Measurements from ENCODE around the gene SCAMP4.

Gene SCAMP4, protein sequence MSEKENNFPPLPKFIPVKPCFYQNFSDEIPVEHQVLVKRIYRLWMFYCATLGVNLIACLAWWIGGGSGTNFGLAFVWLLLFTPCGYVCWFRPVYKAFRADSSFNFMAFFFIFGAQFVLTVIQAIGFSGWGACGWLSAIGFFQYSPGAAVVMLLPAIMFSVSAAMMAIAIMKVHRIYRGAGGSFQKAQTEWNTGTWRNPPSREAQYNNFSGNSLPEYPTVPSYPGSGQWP

GRCh38 chr19:1905110-1905862 lies at the start of gene SCAMP4, which contains the start of gene ADAT3:
Gene SCAMP4, plus strand, starts transcription at chr19:1905399. Its CDS starts 9,621 bp downstream, at chr19:1915020.
Gene ADAT3, plus strand, starts transcription at chr19:1905399. Its CDS starts 6,649 bp downstream, at chr19:1912048.
- DNase-seq: peak; percentile 99

DNA sequence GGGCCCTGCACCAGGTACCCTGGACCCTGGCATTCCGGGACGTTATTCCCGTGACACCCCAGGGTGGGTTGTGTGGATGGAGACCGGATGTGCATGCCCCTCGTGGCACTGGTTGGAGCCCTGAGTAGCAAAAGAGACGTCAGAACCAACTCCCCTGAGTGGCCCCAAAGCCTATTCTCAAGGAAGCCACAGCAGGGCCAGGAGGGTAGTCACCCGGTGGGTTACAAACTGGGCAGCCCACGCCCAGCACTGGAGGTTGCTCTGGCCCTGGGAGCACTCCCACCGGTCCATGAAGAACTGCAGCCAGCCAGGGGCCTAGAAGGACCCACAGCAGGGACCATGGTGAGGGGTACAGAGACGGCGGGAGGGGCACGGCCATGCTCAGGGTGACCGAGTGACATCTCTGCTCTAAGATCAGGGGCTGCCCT lies 49.4 kb upstream of the SCAMP4 start:
- peak; percentile 39 for DNase-seq

- no peak for DNase-seq
These were observed 48.9 kb upstream of the SCAMP4 start for GRCh38 chr19:1856345-1856697.

GRCh38 chr19:1856698-1857603 lies 48.2 kb upstream of the SCAMP4 start:
- DNase-seq: peak; percentile 45

GRCh38 chr19:1857648-1858326 lies 47.4 kb upstream of the SCAMP4 start:
- no peak for DNase-seq

GRCh38 chr19:1858412-1859081 lies 46.7 kb upstream of the SCAMP4 start:
- DNase-seq: no peak

DNA sequence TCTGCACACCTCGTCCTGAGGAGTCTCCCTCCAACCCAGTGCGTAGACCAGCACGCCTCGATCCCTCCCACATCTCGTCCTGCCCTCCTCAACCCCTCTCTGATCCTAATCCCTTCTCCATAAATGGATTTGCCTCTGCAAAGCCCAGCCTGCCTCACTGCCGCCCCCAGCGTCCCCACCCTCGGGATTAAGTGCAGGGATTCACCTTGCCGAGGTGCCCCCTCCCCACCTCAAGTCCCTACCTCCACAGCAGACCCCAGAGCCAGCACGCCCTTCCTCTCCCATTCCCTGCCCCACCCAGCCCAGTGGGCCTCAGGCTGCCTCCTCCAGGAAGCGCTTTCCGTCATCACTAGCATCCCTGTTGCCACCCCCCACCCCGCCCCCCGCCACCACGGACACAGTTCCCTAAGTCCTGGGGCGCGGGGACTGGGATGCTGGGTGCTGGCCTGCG lies 45.8 kb upstream of the SCAMP4 start:
- DNase-seq: no peak

- DNase-seq: peak; percentile 71
These were observed 45.0 kb upstream of the SCAMP4 start for GRCh38 chr19:1860042-1860775.

GRCh38 chr19:1860821-1861598 lies 44.2 kb upstream of the SCAMP4 start:
- DNase-seq: no peak

GRCh38 chr19:1861599-1862031 lies 43.6 kb upstream of the SCAMP4 start:
- DNase-seq: no peak

- no peak for DNase-seq
These were observed 43.2 kb upstream of the SCAMP4 start for GRCh38 chr19:1862068-1862423.

GRCh38 chr19:1862424-1863327 lies 42.5 kb upstream of the SCAMP4 start:
- DNase-seq: peak; percentile 63

DNA sequence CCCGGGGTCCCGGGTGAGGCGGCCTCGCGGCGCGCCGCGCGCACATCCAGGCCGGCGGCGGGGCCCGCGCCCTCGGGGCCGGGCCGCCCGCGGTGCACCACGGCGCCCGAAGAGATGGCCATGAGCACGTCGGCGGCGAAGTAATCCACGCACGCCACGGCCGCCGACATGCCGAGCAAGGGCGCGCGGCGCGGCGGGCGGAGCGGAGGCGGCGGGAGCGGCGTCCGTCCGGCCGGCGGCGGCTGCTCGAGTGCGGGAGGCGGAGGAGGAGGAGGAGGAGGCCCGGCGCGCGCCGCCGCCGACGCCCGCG lies 41.9 kb upstream of the SCAMP4 start, which contains the start of gene KLF16:
KLF16 (minus strand) TSS at position 252 of the 310 bp plus-strand sequence; CDS start at position 170, 82 bp downstream.
- DNase-seq: no peak

GRCh38 chr19:1863638-1864479 lies 41.3 kb upstream of the SCAMP4 start:
- DNase-seq: peak; percentile 94

GRCh38 chr19:1864480-1865171 lies 40.6 kb upstream of the SCAMP4 start:
- peak; percentile 74 for DNase-seq

- DNase-seq: no peak
These were observed 39.8 kb upstream of the SCAMP4 start for GRCh38 chr19:1865172-1866010.
